HG03045 (cell line): Measurements from ENCODE around the gene EEF1G.
A peak's percentile ranks its signal among the peaks of the same experiment; 100 is the strongest.
"Not testable (repeated sequence)": the region's sequence is repeated elsewhere in the genome, so short reads cannot be mapped to it uniquely, and the experiment has no call there.

ENCODE experiments used
- ATAC-seq: cut with Tn5 transposase; IDR thresholded peaks from one replicate; pipeline ENCODE4 v1.9.1; 2021; ENCODE audit warnings: mild to moderate bottlenecking, moderate library complexity; ENCODE audit not compliant: unreplicated experiment

The EEF1G gene

GRCh38 chr11:62556108-62556874, 17.4 kb downstream of the EEF1G start:
- no peak for ATAC-seq

- peak; percentile 37 for ATAC-seq
These were observed 18.1 kb downstream of the EEF1G start for GRCh38 chr11:62555464-62556107.

GRCh38 chr11:62554387-62555167, 19.1 kb downstream of the EEF1G start:
- no peak for ATAC-seq

- no peak for ATAC-seq
These were observed 19.8 kb downstream of the EEF1G start for GRCh38 chr11:62553839-62554361.

GRCh38 chr11:62553080-62553838, 20.4 kb downstream of the EEF1G start:
- ATAC-seq, result no peak

GRCh38 chr11:62552485-62553079, 21.1 kb downstream of the EEF1G start:
- no peak for ATAC-seq

GRCh38 chr11:62550478-62550877, 23.2 kb downstream of the EEF1G start:
- not testable (repeated sequence) for ATAC-seq

GRCh38 chr11:62548545-62549335, 25.0 kb downstream of the EEF1G start:
- ATAC-seq, result no peak

GRCh38 chr11:62547691-62548281, 25.9 kb downstream of the EEF1G start:
- no peak for ATAC-seq

- ATAC-seq, result no peak
These were observed 26.6 kb downstream of the EEF1G start for GRCh38 chr11:62546929-62547625.

GRCh38 chr11:62546244-62546928, 27.3 kb downstream of the EEF1G start, which contains the start of gene AHNAK:
TSS of gene AHNAK (minus strand) at chr11:62546806. CDS start at chr11:62536098, 10,708 bp downstream.
- ATAC-seq, result peak; percentile 33

GRCh38 chr11:62545437-62546243, 28.1 kb downstream of the EEF1G start:
- ATAC-seq, result no peak

- ATAC-seq, result no peak
These were observed 28.9 kb downstream of the EEF1G start for GRCh38 chr11:62544581-62545436.

- no peak for ATAC-seq
These were observed 29.8 kb downstream of the EEF1G start for GRCh38 chr11:62543680-62544444.
